ENCODE results near the gene NOD1.
"Not testable (repeated sequence)": the region's sequence is repeated elsewhere in the genome, so short reads cannot be mapped to it uniquely, and the experiment has no call there.

DNA sequence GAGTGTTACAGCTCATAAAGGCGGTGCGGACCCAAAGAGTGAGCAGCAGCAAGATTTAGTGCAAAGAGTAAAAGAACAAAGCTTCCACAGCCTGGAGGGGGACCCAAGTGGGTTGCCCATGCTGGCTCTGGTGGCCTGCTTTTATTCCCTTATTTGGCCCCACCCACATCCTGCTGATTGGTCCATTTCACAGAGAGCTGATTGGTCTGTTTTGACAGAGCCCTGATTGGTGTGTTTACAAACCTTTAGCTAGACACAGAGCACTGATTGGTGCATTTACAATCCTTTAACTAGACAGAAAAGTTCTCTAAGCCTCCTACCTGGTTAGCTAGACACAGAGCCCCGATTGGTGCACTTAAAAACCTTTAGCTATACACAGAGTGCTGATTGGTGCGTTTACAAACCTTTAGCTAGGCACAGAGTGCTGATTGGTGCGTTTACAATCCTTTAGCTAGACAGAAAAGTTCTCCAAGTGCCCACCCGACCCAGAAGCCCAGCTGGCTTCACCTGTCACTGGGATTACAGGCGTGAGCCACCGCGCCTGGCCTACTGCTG lies 28.8 kb upstream of the NOD1 start:
- TF ChIP-seq, protein P1, sequence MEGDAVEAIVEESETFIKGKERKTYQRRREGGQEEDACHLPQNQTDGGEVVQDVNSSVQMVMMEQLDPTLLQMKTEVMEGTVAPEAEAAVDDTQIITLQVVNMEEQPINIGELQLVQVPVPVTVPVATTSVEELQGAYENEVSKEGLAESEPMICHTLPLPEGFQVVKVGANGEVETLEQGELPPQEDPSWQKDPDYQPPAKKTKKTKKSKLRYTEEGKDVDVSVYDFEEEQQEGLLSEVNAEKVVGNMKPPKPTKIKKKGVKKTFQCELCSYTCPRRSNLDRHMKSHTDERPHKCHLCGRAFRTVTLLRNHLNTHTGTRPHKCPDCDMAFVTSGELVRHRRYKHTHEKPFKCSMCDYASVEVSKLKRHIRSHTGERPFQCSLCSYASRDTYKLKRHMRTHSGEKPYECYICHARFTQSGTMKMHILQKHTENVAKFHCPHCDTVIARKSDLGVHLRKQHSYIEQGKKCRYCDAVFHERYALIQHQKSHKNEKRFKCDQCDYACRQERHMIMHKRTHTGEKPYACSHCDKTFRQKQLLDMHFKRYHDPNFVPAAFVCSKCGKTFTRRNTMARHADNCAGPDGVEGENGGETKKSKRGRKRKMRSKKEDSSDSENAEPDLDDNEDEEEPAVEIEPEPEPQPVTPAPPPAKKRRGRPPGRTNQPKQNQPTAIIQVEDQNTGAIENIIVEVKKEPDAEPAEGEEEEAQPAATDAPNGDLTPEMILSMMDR (IDR thresholded peaks at IDR 0.05) = not testable (repeated sequence)
- not testable (repeated sequence) for TF ChIP-seq POLR2A, EP300 (IDR thresholded peaks at IDR 0.05)

All from tibial nerve (tissue), 4 donors.